ENCODE results near the gene MEF2B.
"Not testable (repeated sequence)": the region's sequence is repeated elsewhere in the genome, so short reads cannot be mapped to it uniquely, and the experiment has no call there.

The MEF2B gene

DNA sequence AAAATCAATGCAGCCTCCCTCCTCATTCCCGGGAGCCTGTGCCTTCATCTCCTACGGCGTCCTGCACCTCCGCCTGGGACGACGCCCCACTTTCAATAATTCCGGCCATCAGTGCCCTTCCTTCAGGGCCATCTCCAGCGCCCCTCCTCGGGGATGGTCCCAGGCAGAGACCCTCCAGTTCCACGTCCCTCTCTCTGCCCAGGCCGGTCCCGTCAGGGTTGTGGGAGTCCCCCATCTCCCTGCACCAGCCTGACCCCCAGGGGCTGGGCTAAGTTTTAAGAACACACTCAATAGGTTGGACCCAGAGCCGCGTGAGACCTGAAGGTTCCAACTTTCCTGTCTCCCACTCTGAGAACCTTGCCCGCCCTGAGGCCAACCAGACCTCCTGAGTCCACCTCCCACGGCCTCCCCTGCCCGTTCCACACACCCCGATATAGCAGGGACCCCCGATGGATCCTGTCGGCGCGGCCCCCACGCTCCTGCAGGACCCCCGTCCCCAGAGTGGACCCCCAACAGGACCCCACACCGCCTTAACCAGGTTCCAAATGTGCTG lies 32.4 kb downstream of the MEF2B start:
- H3K4me3 ChIP-seq (ENCODE audit: low read depth, low read length): peak overlapping the region; percentile 98

DNA sequence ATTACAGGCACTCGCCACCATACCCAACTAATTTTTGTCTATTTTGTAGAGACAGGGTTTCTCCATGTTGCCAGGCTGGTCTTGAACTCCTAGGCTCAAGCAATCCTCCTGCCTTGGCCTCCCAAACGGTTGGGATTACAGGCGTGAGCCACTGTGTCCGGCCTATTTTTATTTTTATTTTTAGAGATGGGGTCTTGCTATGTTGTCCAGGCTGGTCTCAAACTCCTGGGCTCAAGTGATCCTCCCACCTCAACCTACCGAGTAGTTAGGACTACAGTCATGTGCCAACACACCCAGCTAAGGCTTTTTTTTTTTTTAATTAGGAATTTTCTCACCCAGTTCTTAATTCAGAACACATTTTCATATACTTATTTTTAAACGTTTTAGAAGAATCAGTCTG lies 34.4 kb downstream of the MEF2B start:
- not testable (repeated sequence) for DNase-seq (ENCODE audit: low read depth); H3K4me3 ChIP-seq (ENCODE audit: low read depth, low read length)

More for the DNA sequence above, 32.4 kb downstream of the MEF2B start:
- no peak for DNase-seq (ENCODE audit: low read depth)

DNA sequence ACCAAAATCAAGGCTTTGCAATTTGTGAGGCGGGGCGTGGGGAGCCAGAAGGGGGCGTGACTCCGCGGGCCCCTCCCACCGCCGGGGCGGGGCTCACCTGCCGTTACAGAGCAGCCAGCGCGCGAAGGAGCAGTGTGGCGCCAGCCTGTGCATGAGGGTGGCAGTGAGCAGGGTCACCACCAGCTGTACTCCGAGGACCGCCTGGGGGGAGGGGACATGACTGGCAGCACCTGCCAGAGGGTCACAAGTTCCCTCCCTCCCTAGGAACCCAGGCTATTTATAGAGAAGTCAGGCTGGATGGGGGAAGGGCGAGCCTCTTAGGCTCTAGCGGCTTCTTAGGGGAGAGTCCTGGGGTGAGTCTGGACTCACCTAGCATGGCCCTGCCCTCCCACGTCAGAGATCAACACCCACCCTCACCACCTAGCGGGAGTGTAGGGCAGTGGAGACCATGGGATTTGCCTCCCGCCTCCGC lies 35.3 kb downstream of the MEF2B start:
- no peak for DNase-seq (ENCODE audit: low read depth)
- no peak overlapping the region for H3K4me3 ChIP-seq (ENCODE audit: low read depth, low read length)

DNA sequence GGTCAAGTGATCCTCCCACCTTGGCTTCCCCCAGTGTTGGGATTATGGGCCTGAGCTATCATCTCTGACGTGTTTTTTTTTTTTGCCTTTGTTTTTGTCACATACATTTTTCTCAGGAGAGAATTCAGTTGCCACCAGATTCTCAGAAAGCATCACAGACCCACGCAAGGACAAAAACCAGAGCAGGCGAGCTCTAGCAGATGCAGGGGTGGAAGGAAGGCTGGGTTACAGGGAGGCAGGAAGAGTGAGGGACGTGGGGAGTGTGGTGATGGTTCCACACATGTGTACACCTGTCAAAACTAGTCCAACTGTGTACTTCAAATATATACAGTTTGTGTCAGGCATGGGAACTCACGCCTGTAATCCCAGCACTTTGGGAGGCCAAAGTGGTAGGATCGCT lies 36.1 kb downstream of the MEF2B start:
- DNase-seq (ENCODE audit: low read depth): no peak

DNA sequence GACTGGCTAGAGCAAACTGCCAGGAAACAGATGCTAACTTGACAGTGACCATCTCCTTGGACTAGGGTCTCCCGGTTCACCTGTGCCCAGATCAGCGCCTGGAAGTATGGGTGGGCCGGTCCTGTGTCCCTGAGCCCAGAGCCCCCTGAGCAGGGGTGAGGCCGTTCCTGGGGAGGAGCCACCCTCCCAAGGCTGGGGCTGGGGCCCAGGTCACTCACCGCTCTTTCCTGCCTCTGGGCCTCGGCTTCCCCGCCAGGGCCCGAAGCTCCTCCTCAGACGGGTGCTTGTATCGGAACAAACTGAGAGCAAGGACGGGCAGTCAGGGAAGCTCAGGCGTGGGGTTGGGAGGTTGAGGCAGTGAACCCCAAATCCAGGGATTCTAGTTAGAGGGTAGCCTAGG lies 37.2 kb downstream of the MEF2B start:
- H3K4me3 ChIP-seq (ENCODE audit: low read depth, low read length): no peak overlapping the region
- DNase-seq (ENCODE audit: low read depth): no peak

More for the DNA sequence above, 36.1 kb downstream of the MEF2B start:
- no peak overlapping the region for H3K4me3 ChIP-seq (ENCODE audit: low read depth, low read length)

DNA sequence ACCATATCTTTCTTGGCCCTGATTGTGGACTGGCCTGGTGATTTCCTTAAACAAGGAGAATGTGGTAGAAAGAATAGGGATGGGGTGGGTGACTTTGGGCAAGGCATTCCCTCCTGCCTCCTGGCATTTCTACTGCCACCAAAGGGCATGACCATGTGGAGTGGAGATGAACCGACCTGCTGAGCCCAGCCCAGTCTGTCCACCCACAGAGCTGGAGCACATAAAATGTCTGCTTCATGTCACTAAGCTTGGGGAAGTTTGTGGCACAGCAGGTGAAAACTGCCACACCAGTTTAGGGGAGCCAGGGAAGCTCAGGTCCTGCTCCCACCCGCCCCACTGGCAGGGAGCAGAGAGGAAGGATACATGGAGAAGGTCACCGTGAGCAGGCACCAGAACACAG lies 38.1 kb downstream of the MEF2B start:
- H3K4me3 ChIP-seq (ENCODE audit: low read depth, low read length): no peak overlapping the region
- no peak for DNase-seq (ENCODE audit: low read depth)

DNA sequence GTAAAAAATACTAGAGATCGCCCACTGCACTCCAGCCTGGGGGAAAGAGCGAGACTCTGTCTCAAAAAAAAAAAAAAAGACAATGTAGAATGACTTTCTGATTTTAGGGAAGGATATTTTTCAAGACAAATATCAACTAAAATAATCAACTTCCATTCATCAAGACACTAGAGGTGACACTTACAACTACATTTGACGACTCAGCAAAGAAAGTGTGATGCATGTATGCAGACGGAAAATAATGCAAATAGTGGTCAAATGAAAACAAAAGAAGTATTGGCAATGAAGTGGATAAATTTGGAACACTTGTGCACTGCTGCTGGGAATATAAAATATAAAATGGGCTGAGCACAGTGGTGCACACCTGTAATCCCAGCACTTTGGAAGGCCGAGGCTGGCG lies 44.0 kb downstream of the MEF2B start:
- no peak overlapping the region for H3K4me3 ChIP-seq (ENCODE audit: low read depth, low read length)
- DNase-seq (ENCODE audit: low read depth): no peak

DNA sequence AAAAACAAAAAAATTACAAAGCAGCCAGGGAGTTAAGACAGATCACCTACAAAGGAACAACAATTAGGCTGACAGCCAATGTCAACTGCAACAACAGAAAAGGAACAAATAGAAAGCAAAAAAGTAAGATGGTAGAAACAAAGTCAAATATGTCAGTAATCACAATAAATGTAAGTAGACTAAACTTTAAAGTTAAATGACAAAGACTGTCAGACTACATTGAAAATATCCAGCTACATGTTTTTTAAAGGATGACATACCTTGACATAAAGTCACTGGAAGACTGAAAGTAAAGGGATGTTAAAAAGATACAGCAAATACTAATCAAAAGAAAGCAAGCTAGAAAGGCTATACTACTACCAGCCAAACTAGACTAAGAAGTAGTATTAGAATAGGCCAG lies 46.7 kb downstream of the MEF2B start:
- H3K4me3 ChIP-seq (ENCODE audit: low read depth, low read length): no peak overlapping the region
- no peak for DNase-seq (ENCODE audit: low read depth)

DNA sequence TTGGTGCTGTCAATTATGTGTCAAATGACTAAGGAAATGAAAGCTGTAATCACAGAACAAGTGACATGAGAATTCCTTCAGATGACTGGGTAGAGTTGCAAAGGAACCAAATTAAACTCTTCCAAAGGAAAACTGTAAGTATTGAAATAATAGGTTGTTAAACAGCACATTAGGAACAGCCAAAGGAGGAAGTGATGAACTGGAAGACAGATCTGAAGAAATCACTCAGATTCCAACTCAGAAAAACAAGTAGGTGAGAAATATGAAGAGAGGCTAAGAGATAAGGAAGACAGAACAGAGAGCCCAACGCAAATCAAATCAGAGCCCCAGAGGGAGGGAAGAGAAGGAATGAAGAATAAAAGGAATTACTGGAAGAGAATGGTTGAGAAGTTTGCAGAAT lies 47.2 kb downstream of the MEF2B start:
- DNase-seq (ENCODE audit: low read depth): no peak
- no peak overlapping the region for H3K4me3 ChIP-seq (ENCODE audit: low read depth, low read length)

DNA sequence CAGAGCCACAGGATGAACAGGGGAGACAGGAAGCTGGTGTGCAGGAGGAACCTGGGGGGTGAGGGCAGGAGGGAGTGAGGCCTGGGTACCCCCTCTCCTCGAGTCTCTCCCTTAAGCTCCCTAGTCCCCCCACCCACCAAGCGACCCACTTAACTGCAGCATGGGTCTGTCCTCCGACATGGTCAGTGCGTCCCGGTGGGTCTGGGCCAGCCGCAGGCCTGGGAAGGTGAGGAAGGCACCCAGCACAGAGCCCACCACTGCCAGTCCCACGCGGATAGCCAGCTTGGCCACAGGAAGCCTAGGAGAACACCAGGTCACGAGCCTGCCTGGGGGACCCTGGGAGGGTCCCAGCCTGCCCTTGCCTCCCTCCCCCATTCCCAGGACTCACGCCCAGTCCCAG lies 48.7 kb downstream of the MEF2B start:
- no peak overlapping the region for H3K4me3 ChIP-seq (ENCODE audit: low read depth, low read length)
- no peak for DNase-seq (ENCODE audit: low read depth)

DNA sequence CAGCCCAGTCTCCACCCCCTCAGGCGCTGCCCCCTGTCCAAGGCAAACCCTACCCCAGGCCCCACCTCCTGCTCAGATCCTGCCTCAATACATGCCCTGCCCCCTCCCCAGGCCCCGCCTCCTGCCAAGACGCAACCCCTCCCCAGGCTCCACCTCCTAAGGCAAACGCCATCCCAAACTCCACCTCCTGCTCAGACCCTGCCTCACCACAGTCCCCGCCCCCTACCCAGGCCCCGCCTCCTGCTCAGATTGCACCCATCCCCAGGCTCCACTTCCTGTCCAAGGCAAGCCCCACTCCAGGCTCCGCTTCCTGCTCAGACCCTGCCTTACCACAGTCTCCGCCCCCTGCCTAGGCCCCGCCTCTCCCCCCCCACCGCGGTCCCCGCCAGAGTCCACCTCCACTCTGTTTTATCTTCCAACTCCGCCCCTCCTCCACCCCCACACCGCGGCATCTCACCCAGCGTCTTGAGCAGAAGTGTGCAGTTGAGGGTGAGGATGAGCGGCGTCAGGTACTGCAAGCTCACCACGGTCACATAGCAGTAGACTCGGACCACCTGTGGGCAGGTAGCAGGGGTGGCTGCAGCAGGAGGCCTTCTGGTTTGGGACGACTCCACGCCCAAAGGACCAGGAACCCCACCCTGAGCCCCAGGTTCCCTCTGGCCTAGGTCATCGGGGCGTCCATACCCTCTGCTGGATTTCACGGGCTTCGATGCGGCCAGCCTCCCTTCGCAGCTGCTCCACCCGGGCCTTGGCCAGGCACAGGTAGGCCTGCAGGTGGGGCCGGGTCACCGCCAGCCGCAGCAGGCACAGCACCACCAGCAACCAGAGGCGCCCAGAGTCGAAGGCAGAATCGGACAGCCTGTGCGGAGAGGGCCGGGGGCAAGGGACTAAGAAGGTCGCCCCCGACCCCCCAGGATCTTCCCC lies 49.5 kb downstream of the MEF2B start:
- no peak overlapping the region for H3K4me3 ChIP-seq (ENCODE audit: low read depth, low read length)
- DNase-seq (ENCODE audit: low read depth): peak; percentile 37

DNA sequence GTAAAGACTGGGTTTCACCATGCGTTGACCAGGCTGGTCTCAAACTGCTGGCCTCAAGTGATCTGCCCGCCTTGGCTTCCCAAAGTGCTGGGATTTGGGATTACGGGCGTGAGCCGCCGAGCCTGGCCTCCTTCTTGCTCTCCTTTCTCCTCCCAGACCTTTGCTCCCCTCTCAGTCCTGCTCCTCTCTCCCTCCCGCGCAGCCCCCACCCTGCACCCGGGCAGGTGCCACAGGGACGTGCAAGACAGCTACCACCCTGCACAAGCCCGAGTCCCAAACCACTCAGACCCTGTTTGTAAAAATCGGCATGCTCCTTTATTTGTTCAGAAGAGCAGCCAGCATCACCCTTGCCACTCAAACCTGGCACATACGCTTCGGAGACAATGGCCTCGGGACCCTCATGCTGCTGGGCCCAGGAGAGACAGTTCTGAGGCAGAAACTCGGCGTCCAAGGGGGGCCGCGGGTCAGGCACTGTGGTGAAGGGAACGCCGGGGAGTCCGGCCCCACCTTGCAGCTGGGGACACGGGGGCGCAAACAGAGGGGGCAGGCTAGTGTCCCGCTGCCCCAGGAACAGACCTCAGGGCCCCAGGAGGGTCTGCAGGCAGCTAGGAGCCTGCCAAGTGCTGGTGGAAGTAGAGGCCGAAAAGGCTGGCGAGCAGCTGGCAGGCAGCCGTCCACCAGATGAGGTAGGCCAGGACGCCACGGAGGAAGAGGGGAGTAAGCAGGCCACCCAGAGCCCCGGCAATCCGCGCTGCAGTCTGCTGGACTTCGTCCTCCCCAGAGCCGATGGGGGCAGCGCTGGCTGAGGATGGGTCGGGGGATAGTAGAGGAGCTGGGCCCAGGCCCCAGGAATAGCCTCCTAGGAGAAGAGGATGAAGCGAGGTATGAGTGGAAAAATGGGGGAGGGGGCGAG lies 50.5 kb downstream of the MEF2B start:
- H3K4me3 ChIP-seq (ENCODE audit: low read depth, low read length): no peak overlapping the region
- no peak for DNase-seq (ENCODE audit: low read depth)

DNA sequence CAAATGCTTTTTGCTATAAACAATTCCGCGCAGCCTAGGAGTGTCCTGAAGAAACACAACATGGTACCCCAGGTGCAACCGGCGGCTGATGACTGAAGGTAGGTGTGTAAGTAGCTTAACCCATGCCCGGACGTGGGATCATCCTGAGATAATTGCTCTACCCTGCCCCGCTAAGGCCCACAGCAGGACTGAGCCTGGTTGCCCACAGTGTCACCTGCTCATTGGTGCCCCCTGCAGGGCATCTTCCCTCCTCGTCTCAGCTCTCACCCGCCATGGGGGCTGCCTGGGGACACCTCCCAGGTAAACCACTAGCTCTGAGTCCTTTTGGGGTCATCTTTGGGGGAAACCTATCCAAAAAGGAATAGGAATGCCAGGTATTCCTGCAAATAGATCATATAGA lies 54.1 kb downstream of the MEF2B start:
- DNase-seq (ENCODE audit: low read depth): no peak

DNA sequence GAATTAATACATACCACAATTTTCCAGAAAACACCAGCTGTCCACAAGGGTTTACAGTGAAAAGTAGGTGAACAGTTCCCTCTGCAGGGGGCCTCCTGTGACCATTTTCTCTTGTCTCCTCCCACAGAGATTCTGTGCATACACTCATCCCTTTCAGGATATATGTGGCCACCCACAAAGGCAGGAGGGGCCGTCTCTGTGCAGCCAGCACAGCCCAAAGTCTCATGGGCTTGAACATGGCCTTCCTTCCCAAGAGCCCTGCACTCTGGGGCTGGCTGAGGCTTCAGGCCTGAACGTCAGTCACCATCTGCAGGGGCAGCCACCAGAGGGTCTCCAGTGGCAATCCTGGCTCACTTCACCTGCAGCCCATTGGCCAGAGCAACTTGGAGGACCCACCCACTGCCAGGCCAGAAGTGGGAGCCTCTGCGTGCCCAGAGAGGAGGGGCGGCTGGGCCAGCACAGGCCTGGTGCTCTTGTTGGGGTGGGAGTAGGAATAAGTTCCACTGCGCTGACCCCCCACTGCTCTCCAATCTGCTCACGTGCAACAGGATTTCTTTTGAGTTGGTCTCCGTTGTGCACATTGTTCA lies 56.9 kb downstream of the MEF2B start:
- no peak overlapping the region for H3K4me3 ChIP-seq (ENCODE audit: low read depth, low read length)
- peak; percentile 32 for DNase-seq (ENCODE audit: low read depth)

More for the DNA sequence above, 54.1 kb downstream of the MEF2B start:
- no peak overlapping the region for H3K4me3 ChIP-seq (ENCODE audit: low read depth, low read length)

DNA sequence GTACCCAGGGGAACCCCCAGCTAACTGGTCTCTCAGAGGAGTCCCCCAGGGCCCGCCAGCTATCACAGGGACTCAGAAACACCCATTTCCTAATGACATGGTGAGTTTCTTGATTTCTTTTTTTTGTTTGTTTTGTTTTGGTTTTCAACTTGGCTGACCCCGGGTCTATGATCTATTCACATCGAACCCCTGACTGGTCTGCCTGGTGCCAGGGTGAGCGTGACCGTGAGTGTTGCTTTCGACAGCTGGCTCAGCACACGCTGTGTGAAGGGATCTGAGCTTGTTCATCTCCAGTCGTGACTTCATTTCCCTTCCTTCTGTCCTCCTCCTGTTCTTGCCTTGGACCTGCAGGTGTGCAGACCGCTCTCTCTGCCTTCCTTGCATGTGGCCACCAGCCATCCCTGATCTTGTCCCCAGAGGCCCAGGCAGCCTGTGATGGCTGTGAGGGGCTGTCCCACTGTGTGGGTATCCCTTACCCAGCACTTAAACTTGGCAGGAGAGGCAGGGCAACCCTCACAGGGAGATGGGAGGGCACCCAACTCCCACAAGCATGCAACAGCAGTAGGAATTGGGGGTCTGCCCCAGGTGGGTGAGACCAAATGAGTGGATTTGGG lies 58.0 kb downstream of the MEF2B start:
- no peak overlapping the region for H3K4me3 ChIP-seq (ENCODE audit: low read depth, low read length)
- DNase-seq (ENCODE audit: low read depth): no peak

DNA sequence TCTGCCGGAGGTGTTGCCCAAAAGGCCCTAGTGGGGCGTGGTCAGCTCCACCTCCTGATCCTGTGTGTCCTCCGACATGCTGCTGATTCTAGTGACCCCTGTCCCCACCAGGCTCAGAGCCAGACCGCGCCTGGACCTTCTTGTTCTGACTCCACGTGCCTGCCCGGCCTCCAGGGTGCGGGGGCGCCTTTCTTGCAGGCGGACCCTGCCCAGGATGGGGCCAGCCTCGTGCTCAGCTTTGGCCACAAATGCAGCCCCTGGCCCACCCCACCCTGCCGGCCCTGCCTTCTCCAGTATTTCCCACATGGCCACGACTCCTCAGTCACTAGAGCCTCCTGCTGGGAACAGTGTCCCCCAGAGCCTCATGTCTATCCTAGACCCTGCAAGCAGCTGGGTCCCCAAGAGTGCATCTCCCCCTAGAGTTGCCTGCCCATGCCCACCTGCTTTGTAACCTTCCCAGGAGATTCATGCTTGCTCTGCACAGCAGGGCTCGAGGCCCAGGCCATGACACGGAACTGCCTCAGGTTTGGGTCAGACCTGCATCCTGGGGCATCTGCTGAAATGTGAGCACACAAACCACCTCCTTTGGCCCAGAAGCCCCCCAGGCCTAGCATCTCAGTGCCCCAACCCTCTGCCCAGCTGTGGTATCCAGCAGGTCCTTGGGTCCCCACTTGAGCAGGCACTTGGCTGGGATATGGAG lies 58.8 kb downstream of the MEF2B start:
- no peak overlapping the region for H3K4me3 ChIP-seq (ENCODE audit: low read depth, low read length)
- DNase-seq (ENCODE audit: low read depth): no peak

DNA sequence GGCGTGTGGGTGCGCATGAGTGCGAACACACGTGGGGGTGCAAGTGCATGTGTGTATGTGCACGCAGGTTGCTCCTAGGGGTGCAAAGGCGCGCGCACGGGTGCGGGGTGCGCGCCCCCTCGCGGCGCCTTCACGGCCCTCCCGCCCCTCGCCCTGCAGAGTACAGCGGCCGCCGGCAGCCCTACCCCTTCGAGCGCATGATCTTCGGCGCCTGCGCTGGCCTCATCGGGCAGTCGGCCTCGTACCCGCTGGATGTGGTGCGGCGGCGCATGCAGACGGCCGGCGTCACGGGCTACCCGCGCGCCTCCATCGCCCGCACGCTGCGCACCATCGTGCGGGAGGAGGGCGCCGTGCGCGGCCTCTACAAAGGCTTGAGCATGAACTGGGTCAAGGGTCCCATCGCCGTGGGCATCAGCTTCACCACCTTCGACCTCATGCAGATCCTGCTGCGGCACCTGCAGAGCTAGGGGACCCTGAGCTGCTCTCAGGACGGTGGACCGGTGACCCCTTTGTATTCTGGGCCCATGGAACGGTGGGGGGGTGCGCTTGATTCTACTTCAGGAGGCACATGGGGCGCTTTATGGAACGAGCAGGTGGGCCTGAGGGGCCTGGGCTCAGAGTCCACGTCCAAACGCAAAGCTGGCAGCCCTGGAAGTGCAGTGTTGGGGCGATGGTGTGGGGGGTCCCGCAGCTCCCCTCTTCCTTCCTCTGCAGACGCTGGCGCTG lies 59.5 kb downstream of the MEF2B start:
- DNase-seq (ENCODE audit: low read depth): no peak

DNA sequence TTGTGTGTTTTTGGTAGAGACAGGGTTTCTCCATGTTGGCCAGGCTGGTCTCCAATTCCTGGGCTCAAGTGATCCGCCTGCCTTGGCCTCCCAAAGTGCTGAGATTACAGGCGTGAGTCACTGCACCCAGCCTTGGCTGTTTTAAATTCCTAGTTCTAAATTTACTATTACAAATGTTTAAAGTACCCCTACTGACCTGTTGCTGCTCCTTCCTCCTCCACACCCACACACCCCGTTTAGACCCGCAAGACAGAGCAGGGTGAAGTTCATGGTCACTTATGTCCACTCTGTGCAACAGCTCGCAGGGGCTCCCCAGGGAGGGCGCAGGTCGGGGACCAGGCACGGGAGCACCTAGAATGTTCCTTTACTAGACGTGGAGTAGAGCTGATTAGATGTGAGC lies 60.5 kb downstream of the MEF2B start:
- DNase-seq (ENCODE audit: low read depth): no peak
- no peak overlapping the region for H3K4me3 ChIP-seq (ENCODE audit: low read depth, low read length)

More for the DNA sequence above, 59.5 kb downstream of the MEF2B start:
- H3K4me3 ChIP-seq (ENCODE audit: low read depth, low read length): peak overlapping the region; percentile 6
